NCI-H524 (cell line): ENCODE measurements around the gene BORCS5.
"Not testable (repeated sequence)": the region's sequence is repeated elsewhere in the genome, so short reads cannot be mapped to it uniquely, and the experiment has no call there.

Experiments used
- DNase-seq, 2 experiments: peaks; one replicate each; lab custom pipeline; 2025; lab: John Stamatoyannopoulos, UW

The BORCS5 gene

GRCh38 chr12:12356896-12357718 is at the start of gene BORCS5:
BORCS5 (plus strand) TSS chr12:12357078; CDS start chr12:12357452, 374 bp downstream.
- DNase-seq, result peak; percentile 87 to 97

DNA sequence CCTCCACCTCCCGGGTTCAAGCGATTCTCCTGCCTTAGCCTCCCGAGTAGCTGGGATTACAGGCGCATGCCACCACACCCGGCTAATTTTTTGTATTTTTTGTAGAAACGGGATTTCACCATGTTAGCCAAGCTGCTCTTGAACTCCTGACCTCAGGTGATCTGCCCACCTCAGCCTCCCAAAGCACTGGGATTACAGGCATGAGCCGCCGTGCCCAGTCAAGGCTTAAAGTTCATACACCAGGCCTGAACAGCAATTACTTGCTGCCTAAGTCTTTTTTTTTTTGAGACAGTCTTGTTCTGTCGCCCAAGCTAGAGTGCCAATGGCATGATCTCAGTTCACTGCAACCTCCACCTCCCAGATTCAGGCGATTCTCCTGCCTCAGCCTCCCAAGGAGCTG is 46.2 kb upstream of the BORCS5 start:
- DNase-seq, result not testable (repeated sequence)

DNA sequence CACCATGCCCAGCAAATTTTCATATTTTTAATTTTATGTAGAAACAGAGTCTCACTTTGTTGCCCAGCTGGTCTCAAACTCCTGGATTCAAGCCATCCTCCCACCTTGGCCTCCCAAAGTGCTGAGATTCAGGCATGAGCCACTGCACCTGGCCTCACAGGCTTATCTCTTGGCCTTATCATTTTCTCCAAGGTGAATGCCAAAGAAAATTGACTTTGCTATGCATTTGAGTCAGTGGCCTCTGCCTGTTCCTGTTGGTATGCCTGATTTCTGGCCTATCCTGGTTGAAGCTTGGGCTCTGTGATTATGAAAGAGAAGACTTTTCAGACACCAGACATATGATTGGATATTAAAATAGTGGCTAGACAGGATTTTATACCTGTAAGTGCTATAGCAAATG is 41.0 kb upstream of the BORCS5 start:
- no peak for DNase-seq

- DNase-seq, result peak in 1 of 2 experiments; percentile 3
Observed at GRCh38 chr12:12319451-12320183, 37.3 kb upstream of the BORCS5 start.

- no peak for DNase-seq
Observed at GRCh38 chr12:12323118-12323517, 33.8 kb upstream of the BORCS5 start.

GRCh38 chr12:12323591-12323990 is 33.3 kb upstream of the BORCS5 start:
- DNase-seq, result no peak

GRCh38 chr12:12326262-12326661 is 30.6 kb upstream of the BORCS5 start:
- no peak for DNase-seq

DNA sequence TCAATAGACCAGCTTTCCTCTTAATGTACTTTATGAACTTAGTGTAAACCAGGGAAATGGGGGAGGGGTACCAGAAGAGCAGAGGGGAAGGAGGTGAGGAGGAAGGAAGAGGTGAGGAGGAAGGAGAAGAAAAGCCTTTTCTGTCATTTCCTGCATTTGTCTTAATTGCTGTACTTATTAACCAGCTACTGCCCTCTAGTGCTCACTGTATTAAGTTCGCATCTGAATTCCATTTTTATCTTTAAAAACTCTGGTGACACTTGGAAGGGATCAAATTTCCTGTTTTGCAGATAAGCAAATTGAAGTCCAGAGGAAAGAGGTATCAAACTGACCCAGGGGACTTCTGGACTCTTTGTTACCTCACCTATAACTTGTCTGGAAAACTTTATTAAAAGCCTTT is 29.1 kb upstream of the BORCS5 start:
- peak; percentile 34 to 60 for DNase-seq

DNA sequence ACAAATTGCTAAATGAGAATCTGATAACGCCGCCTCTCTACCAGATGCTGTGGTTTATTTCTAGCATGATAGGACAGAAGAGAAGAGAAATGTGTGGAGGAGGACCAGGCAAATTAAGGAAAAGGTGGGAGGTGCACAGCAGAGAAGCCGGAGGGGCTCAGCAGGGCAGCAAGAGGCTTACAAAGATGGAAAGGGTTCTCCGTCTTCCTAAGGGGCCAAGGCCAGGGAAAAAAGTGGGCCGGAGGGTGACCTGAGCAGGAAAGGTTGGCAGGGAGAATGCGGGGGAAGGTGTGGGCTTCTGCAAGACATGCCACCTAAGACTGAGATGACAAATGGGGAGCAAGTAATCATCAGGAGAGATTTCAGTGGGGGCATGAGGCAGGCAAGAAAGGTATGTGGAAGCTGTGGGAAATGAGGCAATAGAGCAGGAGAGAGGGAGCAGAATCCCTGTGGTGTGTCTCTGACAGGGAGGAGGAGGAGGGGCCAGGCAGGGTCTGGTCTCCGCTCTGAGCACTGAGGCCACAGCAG is 25.6 kb upstream of the BORCS5 start:
- DNase-seq, result no peak

DNA sequence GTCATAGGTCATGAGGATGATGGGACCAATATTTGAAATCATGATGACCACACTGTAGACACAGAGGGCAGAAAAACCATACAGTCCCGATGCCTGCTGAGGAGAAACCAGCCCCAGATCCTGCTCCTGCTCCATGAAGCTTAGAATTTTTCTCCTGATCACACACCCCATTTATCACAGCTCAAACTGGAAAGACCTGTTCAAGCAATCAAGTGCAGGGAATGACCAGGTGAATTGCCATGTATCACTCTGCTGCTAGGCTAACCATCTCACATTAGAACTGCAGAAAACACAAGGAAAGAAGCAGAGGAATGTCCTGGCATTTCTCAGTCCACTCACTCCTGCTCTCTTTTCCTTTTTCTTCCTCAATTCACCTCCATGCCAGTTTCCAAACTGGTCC is 25.0 kb upstream of the BORCS5 start:
- no peak for DNase-seq

DNA sequence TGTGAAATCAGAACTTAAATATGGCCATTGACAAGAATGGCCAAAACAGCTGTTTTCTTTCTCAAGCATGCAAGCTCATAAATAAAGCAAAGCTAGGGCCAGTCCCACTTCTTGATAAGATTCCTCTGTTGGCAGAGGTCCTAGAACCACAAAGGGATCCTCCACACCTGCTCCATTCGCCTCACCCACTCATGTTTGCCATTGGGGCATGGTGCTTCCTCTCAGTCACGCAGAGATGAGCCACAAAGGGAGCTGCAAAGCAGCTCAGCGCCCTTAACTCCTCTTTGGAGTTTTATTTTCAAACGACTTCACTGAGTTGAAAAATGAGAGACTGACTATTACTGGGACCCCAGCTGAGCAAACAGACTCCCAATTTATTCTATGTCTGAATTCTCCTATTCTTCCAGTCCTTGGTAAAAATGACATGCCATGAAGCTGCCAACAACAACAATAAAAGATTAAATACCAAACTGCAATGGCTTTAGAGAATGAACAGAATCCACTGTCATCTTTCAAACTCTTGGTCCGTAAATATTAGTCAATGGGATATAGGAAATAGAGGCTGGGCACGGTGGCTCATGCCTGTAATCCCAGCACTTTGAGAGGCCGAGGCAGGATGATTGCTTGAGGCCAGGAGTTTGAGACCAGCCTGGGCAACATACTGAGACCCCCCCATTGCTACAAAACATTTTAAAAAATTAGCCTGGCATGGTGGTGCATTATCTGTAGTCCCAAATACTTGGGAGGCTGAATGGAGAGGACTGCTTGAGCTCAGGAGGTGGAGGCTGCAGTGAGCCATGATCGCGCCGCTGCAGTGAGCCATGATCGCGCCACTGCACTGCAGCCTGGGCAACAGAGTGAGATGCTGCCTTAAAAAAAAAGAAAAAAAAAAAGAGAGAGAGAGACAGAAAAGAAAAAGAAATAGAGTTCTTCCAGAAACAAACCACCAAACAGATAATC is 23.2 kb upstream of the BORCS5 start:
- no peak for DNase-seq

- peak in 1 of 2 experiments; percentile 34 for DNase-seq
Observed at GRCh38 chr12:12334367-12335040, 22.4 kb upstream of the BORCS5 start.

DNA sequence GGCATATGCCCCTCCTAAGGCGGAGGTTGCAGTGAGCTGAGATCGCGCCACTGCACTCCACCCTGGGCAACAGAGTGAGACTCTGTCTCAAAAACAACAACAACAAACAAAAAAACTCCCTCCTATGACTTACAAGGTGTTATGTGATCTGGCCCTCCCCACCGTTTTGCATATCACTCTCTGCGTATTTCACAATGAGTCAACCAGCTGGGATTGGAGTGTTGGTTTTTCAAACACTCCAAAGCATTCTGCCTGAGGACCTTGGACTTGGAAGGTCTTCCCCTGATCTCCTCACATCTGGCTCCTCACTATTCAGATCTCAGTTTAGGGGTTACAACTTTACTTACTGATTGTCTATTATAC is 20.8 kb upstream of the BORCS5 start:
- DNase-seq, result no peak

GRCh38 chr12:12336511-12336910 is 20.4 kb upstream of the BORCS5 start:
- no peak for DNase-seq

DNA sequence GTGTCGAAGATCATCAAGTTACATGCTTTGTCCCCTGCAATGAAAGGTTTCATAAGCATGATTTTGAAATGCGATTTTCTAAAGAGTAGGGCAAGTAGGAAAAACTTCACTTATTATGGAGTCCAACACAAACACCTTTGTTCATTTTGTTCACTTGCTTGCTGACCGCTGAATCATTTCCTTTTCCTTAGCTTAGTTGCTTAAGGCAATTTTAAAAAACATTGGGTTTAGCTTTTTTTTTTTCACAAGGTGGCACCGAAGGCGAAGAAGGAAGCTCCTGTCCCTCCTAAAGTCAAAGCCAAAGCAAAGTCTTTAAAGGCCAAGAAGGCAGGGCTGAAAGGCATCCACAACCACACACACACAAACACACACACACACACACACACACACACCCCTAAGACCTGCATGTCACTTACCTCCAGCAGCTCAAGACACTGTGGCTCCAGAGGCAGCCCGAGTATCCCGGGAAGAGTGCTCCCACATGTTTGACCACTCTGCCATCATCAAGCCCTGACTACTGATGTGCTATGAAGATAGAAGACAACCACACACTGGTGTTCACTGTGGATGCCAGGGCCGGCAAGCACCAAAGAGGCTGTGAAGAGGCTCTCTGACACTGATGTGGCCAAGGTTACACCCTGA is 18.2 kb upstream of the BORCS5 start:
- DNase-seq, result no peak

GRCh38 chr12:12349711-12350665 is 6.9 kb upstream of the BORCS5 start, which contains the start of gene MANSC1:
MANSC1 (minus strand) TSS chr12:12350242; CDS start chr12:12343314, 6,928 bp downstream.
- DNase-seq, result peak; percentile 62 to 80

- no peak for DNase-seq
Observed at GRCh38 chr12:12350868-12351463, 5.9 kb upstream of the BORCS5 start.

DNA sequence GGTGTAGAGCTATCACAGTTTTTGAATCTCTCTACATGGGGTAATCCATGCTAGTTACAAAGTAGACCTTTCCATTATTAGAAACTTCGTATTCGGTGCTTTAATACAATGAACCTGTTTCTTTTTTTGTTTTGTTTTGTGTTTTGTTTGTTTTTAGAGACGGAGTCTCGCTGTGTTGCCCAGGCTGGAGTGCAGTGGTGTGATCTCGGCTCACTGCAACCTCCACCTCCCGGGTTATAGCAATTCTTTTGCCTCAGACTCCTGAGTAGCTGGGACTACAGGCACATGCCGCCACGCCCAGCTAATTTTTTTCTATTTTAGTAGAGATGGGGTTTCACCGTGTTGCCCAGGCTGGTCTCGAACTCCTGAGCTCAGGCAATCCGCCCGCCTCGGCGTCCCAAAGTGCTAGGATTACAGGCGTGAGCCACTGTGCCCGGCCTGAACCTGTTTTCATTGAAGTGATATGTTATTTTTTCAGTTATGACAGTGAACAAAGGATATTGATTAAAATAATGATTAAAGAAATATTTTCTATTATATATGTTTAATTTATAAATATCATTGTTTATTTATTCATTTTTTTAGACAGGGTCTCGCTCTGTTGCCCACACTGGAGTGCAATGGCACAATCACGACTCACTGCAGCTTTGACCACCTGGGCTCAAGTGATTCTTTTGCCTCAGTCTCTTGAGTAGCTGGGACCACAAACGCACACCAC is 5.3 kb upstream of the BORCS5 start:
- not testable (repeated sequence) for DNase-seq
